HG02885 (cell line): ENCODE data around the gene POT1.

Source experiments
- ATAC-seq: cut with Tn5 transposase; IDR thresholded peaks from one replicate; pipeline ENCODE4 v1.9.1; 2021; ENCODE audit warnings: mild to moderate bottlenecking; ENCODE audit not compliant: unreplicated experiment, poor library complexity

POT1 gene

GRCh38 chr7:124812764-124813163, 116.9 kb downstream of the POT1 start:
- ATAC-seq, result no peak

GRCh38 chr7:124811341-124811740, 118.3 kb downstream of the POT1 start:
- ATAC-seq, result no peak

- ATAC-seq, result no peak
Observed at GRCh38 chr7:124810605-124811004, 119.0 kb downstream of the POT1 start.

GRCh38 chr7:124808206-124808605, 121.4 kb downstream of the POT1 start:
- ATAC-seq, result no peak

GRCh38 chr7:124801330-124801895, 128.2 kb downstream of the POT1 start:
- no peak for ATAC-seq

GRCh38 chr7:124800386-124800785, 129.2 kb downstream of the POT1 start:
- no peak for ATAC-seq

- no peak for ATAC-seq
Observed at GRCh38 chr7:124799448-124799847, 130.2 kb downstream of the POT1 start.

- ATAC-seq, result no peak
Observed at GRCh38 chr7:124796771-124797170, 132.9 kb downstream of the POT1 start.

GRCh38 chr7:124792696-124793095, 136.9 kb downstream of the POT1 start:
- ATAC-seq, result no peak

GRCh38 chr7:124792002-124792401, 137.6 kb downstream of the POT1 start:
- no peak for ATAC-seq

- ATAC-seq, result no peak
Observed at GRCh38 chr7:124791426-124791825, 138.2 kb downstream of the POT1 start.

- no peak for ATAC-seq
Observed at GRCh38 chr7:124790645-124791044, 139.0 kb downstream of the POT1 start.

GRCh38 chr7:124785994-124786393, 143.6 kb downstream of the POT1 start:
- ATAC-seq, result no peak

GRCh38 chr7:124784879-124785818, 144.5 kb downstream of the POT1 start:
- peak; percentile 92 for ATAC-seq

GRCh38 chr7:124783271-124783670, 146.4 kb downstream of the POT1 start:
- no peak for ATAC-seq

GRCh38 chr7:124781907-124782734, 147.5 kb downstream of the POT1 start:
- no peak for ATAC-seq

GRCh38 chr7:124781418-124781817, 148.2 kb downstream of the POT1 start:
- no peak for ATAC-seq

- no peak for ATAC-seq
Observed at GRCh38 chr7:124780608-124781007, 149.0 kb downstream of the POT1 start.

GRCh38 chr7:124780056-124780455, 149.6 kb downstream of the POT1 start:
- ATAC-seq, result no peak

GRCh38 chr7:124779620-124780019, 150.0 kb downstream of the POT1 start:
- no peak for ATAC-seq

GRCh38 chr7:124779194-124779593, 150.4 kb downstream of the POT1 start:
- no peak for ATAC-seq
